ENCODE measurements around the gene EIF4G3. TPM values are rescaled to one million over a fixed set of nuclear protein-coding genes. Genes with fewer than 3 reads are reported as not detected.

EIF4G3 gene
- 39.3 TPM for total RNA-seq

- Histone ChIP-seq H3K27me3 (no peaks in the 10 kb centered on the region), H3K4me3 (peak within 1 kb of the TSS; percentile 88), H3K9me3 (no peaks in the 10 kb centered on the region), H3K27ac (peak within 1 kb of the TSS; percentile 96), H3K36me3 (no peaks in the 10 kb centered on the region), H3K4me1 (peaks cover 25% of the 10 kb centered on the region)
- peak in 1 of 2 donors; percentile 89 for TF ChIP-seq POLR2A (IDR thresholded peaks at IDR 0.05)
- TF ChIP-seq CTCF (IDR thresholded peaks at IDR 0.05): no peak
- TF ChIP-seq POLR2AphosphoS5 (IDR thresholded peaks at IDR 0.05; ENCODE audit: insufficient read depth in 1 of 2, low read depth in 1 of 2): peak; percentile 81 to 98
- intact Hi-C loops (cut with DNase I): no loop called here
- DNase-seq (ENCODE audit: extremely low spot score in 2 of 2): peak in 1 of 2 donors; percentile 96
Measured at GRCh38 chr1:21176586-21177555, at the start of gene EIF4G3. TSS of gene EIF4G3 (minus strand) at chr1:21176897. CDS start at chr1:21002742, 174,155 bp downstream.

DNA sequence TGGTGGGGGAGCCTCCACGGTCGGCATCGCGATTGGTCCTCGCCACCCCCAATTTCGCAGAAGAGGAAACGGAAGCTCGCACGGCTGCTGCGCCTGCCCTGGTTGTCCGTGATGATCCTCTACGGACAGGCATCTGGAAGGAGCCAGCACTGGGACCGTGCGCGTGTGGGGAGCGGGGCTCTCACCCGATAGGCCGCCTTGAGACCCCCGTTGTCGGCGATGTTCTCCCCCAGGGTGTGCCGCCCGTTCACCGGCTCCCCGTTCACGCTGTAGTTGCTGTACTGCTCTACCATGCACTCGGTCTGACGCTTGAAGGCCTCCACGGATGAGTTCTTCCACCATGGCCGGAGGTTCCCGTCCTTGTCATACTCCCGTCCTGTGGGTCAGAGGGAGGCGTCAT, 48.4 kb upstream of the EIF4G3 start:
- H3K36me3 ChIP-seq: peaks cover 0 to 87% of the 10 kb centered on the region in 2 donors
- no peaks in the 10 kb centered on the region for H3K27me3 ChIP-seq
- no peak overlapping the region for H3K27ac ChIP-seq
- no peaks in the 10 kb centered on the region for H3K9me3 ChIP-seq
- no peak overlapping the region for H3K4me3 ChIP-seq
- intact Hi-C loops (cut with DNase I): no loop called here
- DNase-seq (ENCODE audit: extremely low spot score in 2 of 2): no peak
- no peak for TF ChIP-seq POLR2AphosphoS5 (IDR thresholded peaks at IDR 0.05; ENCODE audit: insufficient read depth in 1 of 2, low read depth in 1 of 2)
- TF ChIP-seq POLR2A (IDR thresholded peaks at IDR 0.05): no peak
- no peak for TF ChIP-seq CTCF (IDR thresholded peaks at IDR 0.05)
- no peaks in the 10 kb centered on the region for H3K4me1 ChIP-seq

DNA sequence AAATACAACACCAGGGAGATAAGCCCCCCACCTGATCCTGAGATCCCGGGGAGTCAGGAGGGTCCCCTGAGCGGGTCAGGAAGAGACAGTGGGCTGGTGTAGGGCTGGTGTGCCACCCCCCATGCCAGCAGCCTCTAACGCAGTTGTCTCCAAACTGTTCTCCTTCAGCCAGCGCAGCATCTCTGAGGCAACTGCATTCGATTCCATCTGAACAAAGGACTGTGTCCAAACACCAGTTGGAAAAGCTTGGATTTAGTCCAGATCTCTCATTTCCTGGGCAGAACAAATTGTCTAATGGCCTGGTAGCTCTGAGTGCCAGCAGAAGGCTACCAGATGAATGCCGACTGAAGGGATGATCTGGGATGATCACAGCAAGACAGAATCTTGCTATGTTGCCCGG, 44.1 kb upstream of the EIF4G3 start:
- TF ChIP-seq POLR2AphosphoS5 (IDR thresholded peaks at IDR 0.05; ENCODE audit: insufficient read depth in 1 of 2, low read depth in 1 of 2) (no peak), POLR2A (IDR thresholded peaks at IDR 0.05) (no peak), CTCF (IDR thresholded peaks at IDR 0.05) (no peak)
- Histone ChIP-seq H3K27me3 (no peaks in the 10 kb centered on the region), H3K4me1 (no peaks in the 10 kb centered on the region), H3K4me3 (no peak overlapping the region), H3K9me3 (no peaks in the 10 kb centered on the region), H3K27ac (no peak overlapping the region), H3K36me3 (peaks cover 0 to 73% of the 10 kb centered on the region in 2 donors)
- intact Hi-C loops (cut with DNase I): no loop called here
- DNase-seq (ENCODE audit: extremely low spot score in 2 of 2): no peak

DNA sequence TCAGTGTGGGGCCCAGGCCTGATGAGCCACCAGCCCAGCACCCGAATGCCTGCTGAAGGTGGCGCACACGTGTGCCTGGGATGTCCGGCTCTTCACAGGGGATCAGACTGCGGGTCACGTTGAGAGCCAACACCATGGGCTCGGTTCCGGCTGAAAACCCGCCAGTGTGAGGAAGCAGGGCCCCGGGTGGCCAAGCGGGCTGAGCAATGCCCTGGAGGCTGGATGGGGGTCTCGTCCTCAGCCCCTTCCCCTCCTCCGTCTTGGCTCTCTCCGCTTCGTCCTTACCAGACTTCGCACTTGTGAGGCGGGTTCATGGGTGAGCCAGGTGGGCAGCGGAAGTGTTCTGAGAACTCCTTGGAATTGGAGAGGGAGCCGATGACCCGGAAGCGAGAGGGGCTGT, 43.0 kb upstream of the EIF4G3 start:
- no peaks in the 10 kb centered on the region for H3K4me1 ChIP-seq
- peaks cover 0 to 61% of the 10 kb centered on the region in 2 donors for H3K36me3 ChIP-seq
- DNase-seq (ENCODE audit: extremely low spot score in 2 of 2): no peak
- intact Hi-C loops (cut with DNase I): no loop called here
- TF ChIP-seq POLR2AphosphoS5 (IDR thresholded peaks at IDR 0.05; ENCODE audit: insufficient read depth in 1 of 2, low read depth in 1 of 2): no peak
- TF ChIP-seq POLR2A (IDR thresholded peaks at IDR 0.05): no peak
- no peak for TF ChIP-seq CTCF (IDR thresholded peaks at IDR 0.05)
- H3K27ac ChIP-seq: no peak overlapping the region
- no peaks in the 10 kb centered on the region for H3K27me3 ChIP-seq
- H3K9me3 ChIP-seq: no peaks in the 10 kb centered on the region
- no peak overlapping the region for H3K4me3 ChIP-seq
